H1 (cell line): ENCODE measurements around the gene TRIM71. TPM values are rescaled to one million over a fixed set of nuclear protein-coding genes. Genes with fewer than 3 reads are reported as not detected.

Experiments used
- POLR2AphosphoS5 ChIP-seq: IDR thresholded peaks from 2 replicates; pipeline ENCODE4 v1.6.1; 2011; ENCODE audit warnings: low read depth, low read length
- TBP ChIP-seq: IDR thresholded peaks from 2 replicates; pipeline ENCODE4 v1.6.1; 2011; ENCODE audit warnings: low read depth, low read length, improper control_type of control experiment
- polyA plus RNA-seq, 7 experiments: library from polyadenylated mRNA; depleted of rRNA in 3 of 7; stranded (reverse) in 5 of 7; unstranded in 2 of 7; fragments of >200 nt in 5 of 7; fragments of 200-250 nt in 2 of 7; gene quantifications; 1 replicate in 5 of 7; 2 replicates in 1 of 7; 4 replicates in 1 of 7; pipeline versions ENCODE4 v1.2.1 to v1.2.3, GENCODE V29; 2011 to 2013; ENCODE audit warnings: missing spikeins in 2 of 7, mixed read lengths in 2 of 7
- total RNA-seq: library from RNA; stranded (reverse); fragmentation: NEBNext Ultra II Directional; extraction: Animal tissue kit (Norgen Biotek cat#: 25700); gene quantifications from 2 replicates; pipeline ENCODE4 v1.2.1, GENCODE V29; 2021

The TRIM71 gene
- total and polyA plus RNA-seq, 2 of the 8 experiments (the other 6 are each of a cell fraction or from before 2014, with no cell fraction given): 53.7 to 293 TPM

DNA sequence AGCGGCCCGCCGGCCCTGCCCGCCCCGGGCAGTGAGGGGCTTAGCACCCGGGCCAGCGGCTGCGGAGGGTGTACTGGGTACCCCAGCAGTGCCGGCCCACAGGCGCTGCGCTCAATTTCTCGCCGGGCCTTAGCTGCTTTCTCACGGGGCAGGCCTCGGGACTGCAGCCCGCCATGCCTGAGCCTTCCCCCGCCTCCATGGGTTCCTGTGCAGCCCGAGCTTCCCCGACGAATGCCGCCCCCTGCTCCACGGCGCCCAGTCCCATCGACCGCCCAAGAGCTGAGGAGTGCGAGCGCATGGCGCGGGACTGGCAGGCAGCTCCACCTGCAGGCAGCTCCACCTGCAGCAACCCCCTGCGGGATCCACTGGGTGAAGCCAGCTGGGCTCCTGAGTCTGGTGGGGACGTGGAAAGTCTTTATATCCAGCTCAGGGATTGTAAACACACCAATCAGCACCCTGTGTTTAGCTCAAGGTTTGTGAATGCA is 85.1 kb downstream of the TRIM71 start (continued):
- TF ChIP-seq TBP: peak; percentile 70; the same call in 1 of the 2 replicates
- peak; percentile 36; the same call in 1 of the 2 replicates for TF ChIP-seq POLR2AphosphoS5
